ENCODE results near the gene BAHCC1. TPM values are rescaled to one million over a fixed set of nuclear protein-coding genes. Genes with fewer than 3 reads are reported as not detected.

Gene BAHCC1
- total and polyA plus RNA-seq, 10 of the 15 experiments (the other 5 are each of a cell fraction or from before 2014, with no cell fraction given), result 0.03 to 0.14 (median 0.11) TPM; not detected in 6

DNA sequence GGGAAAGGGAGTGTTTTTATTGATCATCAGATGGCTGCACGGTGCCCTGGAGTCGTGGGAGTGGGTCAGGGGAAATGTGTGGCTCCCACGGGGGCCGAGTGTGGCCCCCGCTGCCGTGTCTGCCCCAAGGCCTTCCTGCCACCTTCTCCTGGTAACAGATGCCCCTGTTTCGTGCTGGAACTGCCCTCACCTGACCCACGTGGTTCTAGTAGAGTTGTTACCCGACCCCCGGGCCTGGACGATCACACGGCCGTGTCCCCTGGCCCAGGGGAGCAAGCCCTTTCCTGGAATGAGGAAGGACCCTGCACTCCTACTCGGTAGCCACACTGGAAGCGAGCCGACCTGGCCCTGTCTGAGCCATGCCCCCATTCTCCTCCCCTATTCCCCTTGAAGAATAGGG, 79.7 kb downstream of the BAHCC1 start:
- H3K4me2 ChIP-seq (ENCODE audit: control insufficient read depth, insufficient read depth), result no peak overlapping the region
- ATAC-seq, result no peak
- DNase-seq (ENCODE audit: low read depth, low spot score), result no peak
- WGBS (ENCODE audit: insufficient coverage, insufficient replicate concordance, low lambda C conversion rate, missing lambda C conversion rate), result 6% methylated on average over 16 of the region's 16 CpGs
- H3K27ac ChIP-seq (ENCODE audit: control insufficient read depth, insufficient read depth), result no peak overlapping the region
- no peak overlapping the region for H2AFZ ChIP-seq (ENCODE audit: control insufficient read depth, low read depth, low read length)
- no TSS peak for BruUV-seq (replicated peaks)
- no peaks in the 10 kb centered on the region for H4K20me1 ChIP-seq (ENCODE audit: control insufficient read depth, insufficient read depth)
- ChIA-PET RAD21 (ENCODE audit: unreplicated experiment) (no interaction called here), POLR2A (no interaction called here), CTCF (no interaction called here), SMC1A (ENCODE audit: uncharacterized antibody, unreplicated experiment) (no interaction called here)
- FAIRE-seq, result no peak
- in situ Hi-C loops (cut with MboI) (loop anchor here (5.0 to 25.0 kb wide), 2 partner anchors 218 to 338 kb away; no protein-coding TSS in a partner anchor), intact Hi-C loops (cut with micrococcal nuclease; ENCODE audit: unreplicated experiment) (no loop called here)
- H3K36me3 ChIP-seq (ENCODE audit: control insufficient read depth in 2 of 2, insufficient read depth in 2 of 2, low read length in 1 of 2), result no peaks in the 10 kb centered on the region
- no peak for TF ChIP-seq HCFC1 (IDR thresholded peaks at IDR 0.05; ENCODE audit: low read length)
- TF ChIP-seq, protein P1, sequence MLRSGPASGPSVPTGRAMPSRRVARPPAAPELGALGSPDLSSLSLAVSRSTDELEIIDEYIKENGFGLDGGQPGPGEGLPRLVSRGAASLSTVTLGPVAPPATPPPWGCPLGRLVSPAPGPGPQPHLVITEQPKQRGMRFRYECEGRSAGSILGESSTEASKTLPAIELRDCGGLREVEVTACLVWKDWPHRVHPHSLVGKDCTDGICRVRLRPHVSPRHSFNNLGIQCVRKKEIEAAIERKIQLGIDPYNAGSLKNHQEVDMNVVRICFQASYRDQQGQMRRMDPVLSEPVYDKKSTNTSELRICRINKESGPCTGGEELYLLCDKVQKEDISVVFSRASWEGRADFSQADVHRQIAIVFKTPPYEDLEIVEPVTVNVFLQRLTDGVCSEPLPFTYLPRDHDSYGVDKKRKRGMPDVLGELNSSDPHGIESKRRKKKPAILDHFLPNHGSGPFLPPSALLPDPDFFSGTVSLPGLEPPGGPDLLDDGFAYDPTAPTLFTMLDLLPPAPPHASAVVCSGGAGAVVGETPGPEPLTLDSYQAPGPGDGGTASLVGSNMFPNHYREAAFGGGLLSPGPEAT (IDR thresholded peaks at IDR 0.05; ENCODE audit: low read depth), result no peak
- TF ChIP-seq RAD51 (IDR thresholded peaks at IDR 0.05), result no peak
- TF ChIP-seq ATF7 (IDR thresholded peaks at IDR 0.05; ENCODE audit: low read depth), result no peak
- no peak for TF ChIP-seq NR2F1 (conservative IDR thresholded peaks at IDR 0.05)
- no peak for TF ChIP-seq POLR2A (IDR thresholded peaks at IDR 0.05; ENCODE audit: low read depth, low read length)
- TF ChIP-seq, protein P2, sequence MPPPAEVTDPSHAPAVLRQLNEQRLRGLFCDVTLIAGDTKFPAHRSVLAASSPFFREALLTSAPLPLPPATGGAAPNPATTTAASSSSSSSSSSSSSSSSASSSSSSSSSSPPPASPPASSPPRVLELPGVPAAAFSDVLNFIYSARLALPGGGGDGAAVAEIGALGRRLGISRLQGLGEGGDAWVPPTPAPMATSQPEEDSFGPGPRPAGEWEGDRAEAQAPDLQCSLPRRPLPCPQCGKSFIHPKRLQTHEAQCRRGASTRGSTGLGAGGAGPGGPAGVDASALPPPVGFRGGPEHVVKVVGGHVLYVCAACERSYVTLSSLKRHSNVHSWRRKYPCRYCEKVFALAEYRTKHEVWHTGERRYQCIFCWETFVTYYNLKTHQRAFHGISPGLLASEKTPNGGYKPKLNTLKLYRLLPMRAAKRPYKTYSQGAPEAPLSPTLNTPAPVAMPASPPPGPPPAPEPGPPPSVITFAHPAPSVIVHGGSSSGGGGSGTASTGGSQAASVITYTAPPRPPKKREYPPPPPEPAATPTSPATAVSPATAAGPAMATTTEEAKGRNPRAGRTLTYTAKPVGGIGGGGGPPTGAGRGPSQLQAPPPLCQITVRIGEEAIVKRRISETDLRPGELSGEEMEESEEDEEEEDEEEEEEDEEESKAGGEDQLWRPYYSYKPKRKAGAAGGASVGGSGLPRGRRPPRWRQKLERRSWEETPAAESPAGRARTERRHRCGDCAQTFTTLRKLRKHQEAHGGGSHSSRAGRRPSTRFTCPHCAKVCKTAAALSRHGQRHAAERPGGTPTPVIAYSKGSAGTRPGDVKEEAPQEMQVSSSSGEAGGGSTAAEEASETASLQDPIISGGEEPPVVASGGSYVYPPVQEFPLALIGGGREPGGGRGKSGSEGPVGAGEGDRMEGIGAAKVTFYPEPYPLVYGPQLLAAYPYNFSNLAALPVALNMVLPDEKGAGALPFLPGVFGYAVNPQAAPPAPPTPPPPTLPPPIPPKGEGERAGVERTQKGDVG (CRISPR knock-in tag; IDR thresholded peaks at IDR 0.05), result no peak
- TF ChIP-seq, protein P3, sequence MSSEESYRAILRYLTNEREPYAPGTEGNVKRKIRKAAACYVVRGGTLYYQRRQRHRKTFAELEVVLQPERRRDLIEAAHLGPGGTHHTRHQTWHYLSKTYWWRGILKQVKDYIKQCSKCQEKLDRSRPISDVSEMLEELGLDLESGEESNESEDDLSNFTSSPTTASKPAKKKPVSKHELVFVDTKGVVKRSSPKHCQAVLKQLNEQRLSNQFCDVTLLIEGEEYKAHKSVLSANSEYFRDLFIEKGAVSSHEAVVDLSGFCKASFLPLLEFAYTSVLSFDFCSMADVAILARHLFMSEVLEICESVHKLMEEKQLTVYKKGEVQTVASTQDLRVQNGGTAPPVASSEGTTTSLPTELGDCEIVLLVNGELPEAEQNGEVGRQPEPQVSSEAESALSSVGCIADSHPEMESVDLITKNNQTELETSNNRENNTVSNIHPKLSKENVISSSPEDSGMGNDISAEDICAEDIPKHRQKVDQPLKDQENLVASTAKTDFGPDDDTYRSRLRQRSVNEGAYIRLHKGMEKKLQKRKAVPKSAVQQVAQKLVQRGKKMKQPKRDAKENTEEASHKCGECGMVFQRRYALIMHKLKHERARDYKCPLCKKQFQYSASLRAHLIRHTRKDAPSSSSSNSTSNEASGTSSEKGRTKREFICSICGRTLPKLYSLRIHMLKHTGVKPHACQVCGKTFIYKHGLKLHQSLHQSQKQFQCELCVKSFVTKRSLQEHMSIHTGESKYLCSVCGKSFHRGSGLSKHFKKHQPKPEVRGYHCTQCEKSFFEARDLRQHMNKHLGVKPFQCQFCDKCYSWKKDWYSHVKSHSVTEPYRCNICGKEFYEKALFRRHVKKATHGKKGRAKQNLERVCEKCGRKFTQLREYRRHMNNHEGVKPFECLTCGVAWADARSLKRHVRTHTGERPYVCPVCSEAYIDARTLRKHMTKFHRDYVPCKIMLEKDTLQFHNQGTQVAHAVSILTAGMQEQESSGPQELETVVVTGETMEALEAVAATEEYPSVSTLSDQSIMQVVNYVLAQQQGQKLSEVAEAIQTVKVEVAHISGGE (CRISPR knock-in tag; IDR thresholded peaks at IDR 0.05), result no peak
- TF ChIP-seq TAF1 (IDR thresholded peaks at IDR 0.05; ENCODE audit: borderline replicate concordance, low read depth, low read length), result no peak
- no peak for TF ChIP-seq GABPA (IDR thresholded peaks at IDR 0.05; ENCODE audit: low read depth)
- TF ChIP-seq SREBF2 (IDR thresholded peaks at IDR 0.05; ENCODE audit: low read length), result no peak
- no peak for TF ChIP-seq PAX5 (IDR thresholded peaks at IDR 0.05; ENCODE audit: borderline replicate concordance, low read depth, low read length)
- peaks cover 0 to 1% of the 10 kb centered on the region in 2 experiments; a peak in 1 of 4 replicates for H3K27me3 ChIP-seq (replicated peaks in 1 of 2; ENCODE audit: control insufficient read depth in 2 of 2, insufficient read depth in 2 of 2, low read length in 1 of 2)
- no peak overlapping the region for H3K9ac ChIP-seq (ENCODE audit: control insufficient read depth, insufficient read depth, low read length)
- H3K9me3 ChIP-seq (replicated peaks; ENCODE audit: control insufficient read depth, insufficient read depth, low read length), result no peaks in the 10 kb centered on the region; the same call in 2 of the 3 replicates
- no peaks in the 10 kb centered on the region for H3K4me1 ChIP-seq (ENCODE audit: control insufficient read depth, insufficient read depth, low read length)
- no peaks in the 10 kb centered on the region for H3K79me2 ChIP-seq (ENCODE audit: control insufficient read depth, insufficient read depth, low read length)
- H3K4me3 ChIP-seq, result no peak overlapping the region
